ENCODE measurements around the gene CHD6.

DNA sequence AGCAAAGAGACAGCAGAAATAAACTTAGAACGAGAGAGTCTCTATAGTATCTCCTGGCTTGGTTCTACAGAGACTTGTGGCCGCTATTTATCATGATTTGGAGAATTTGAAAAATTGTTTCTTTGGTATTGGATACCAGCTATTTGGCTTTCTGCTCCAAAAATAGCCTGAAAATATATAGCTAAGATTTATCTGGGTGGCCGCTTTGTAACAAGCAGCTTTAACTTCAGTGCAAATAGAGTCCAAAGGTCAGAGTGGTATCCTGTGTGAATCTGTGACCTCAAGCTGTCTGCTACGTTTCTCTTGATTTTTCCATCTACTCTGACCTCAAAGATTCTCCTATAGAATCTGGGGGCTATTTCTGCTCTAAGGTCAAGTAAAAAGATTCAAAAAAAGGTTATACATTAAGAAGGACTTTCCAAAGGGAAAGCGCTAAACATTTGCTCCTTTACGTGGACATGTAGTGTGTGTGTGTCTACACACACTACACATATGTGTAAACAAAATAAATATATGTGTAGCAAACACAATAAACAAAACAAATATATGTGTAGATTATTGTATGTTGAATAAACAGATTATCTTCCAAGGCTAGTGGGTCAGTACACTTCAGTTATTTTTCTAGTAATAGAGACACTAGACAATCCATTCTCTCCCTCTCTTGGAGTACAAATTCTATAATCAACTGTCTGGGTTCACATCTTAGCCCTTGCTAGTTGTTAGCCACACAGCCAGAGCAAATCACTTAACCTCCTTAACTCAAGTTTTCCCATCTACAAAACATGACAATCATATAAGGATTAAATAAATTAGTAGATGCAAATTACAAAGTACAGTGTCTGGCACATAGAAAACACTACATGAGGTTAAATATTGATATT is 40.8 kb downstream of the CHD6 start:
- TF ChIP-seq, protein P1, sequence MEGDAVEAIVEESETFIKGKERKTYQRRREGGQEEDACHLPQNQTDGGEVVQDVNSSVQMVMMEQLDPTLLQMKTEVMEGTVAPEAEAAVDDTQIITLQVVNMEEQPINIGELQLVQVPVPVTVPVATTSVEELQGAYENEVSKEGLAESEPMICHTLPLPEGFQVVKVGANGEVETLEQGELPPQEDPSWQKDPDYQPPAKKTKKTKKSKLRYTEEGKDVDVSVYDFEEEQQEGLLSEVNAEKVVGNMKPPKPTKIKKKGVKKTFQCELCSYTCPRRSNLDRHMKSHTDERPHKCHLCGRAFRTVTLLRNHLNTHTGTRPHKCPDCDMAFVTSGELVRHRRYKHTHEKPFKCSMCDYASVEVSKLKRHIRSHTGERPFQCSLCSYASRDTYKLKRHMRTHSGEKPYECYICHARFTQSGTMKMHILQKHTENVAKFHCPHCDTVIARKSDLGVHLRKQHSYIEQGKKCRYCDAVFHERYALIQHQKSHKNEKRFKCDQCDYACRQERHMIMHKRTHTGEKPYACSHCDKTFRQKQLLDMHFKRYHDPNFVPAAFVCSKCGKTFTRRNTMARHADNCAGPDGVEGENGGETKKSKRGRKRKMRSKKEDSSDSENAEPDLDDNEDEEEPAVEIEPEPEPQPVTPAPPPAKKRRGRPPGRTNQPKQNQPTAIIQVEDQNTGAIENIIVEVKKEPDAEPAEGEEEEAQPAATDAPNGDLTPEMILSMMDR (conservative IDR thresholded peaks at IDR 0.05) = no peak
- TF ChIP-seq EZH2 (IDR thresholded peaks at IDR 0.05; ENCODE audit: low read depth) = no peak

Measured in PC-9 (cell line).